Activated CD8-positive, alpha-beta memory T cell treated with anti-CD3 and anti-CD28 coated beads, Interleukin-2, amount 50 U/mL, for 1 hour (primary cell): ENCODE results near the gene NTN3.

Source experiments
- DNase-seq: peaks from one replicate; pipeline ENCODE4 v3.0.0-alpha.2; 2020; ENCODE audit errors: extremely low read depth

The NTN3 gene

GRCh38 chr16:2497116-2497630 lies 26.1 kb downstream of the NTN3 start:
- no peak for DNase-seq

GRCh38 chr16:2497695-2498484 lies 26.8 kb downstream of the NTN3 start:
- no peak for DNase-seq

GRCh38 chr16:2498531-2499253 lies 27.6 kb downstream of the NTN3 start:
- no peak for DNase-seq

GRCh38 chr16:2499454-2499853 lies 28.4 kb downstream of the NTN3 start:
- DNase-seq = no peak

GRCh38 chr16:2499890-2500429 lies 28.9 kb downstream of the NTN3 start:
- DNase-seq = no peak

- DNase-seq = no peak
These were observed 29.4 kb downstream of the NTN3 start for GRCh38 chr16:2500430-2500917.

GRCh38 chr16:2500918-2501750 lies 30.0 kb downstream of the NTN3 start:
- DNase-seq = no peak

- no peak for DNase-seq
These were observed 31.1 kb downstream of the NTN3 start for GRCh38 chr16:2501946-2502895.

GRCh38 chr16:2505695-2506094 lies 34.6 kb downstream of the NTN3 start:
- no peak for DNase-seq

- no peak for DNase-seq
These were observed 36.1 kb downstream of the NTN3 start for GRCh38 chr16:2507052-2507659.

GRCh38 chr16:2507665-2508064 lies 36.6 kb downstream of the NTN3 start:
- no peak for DNase-seq

- no peak for DNase-seq
These were observed 37.8 kb downstream of the NTN3 start for GRCh38 chr16:2508722-2509400.

- DNase-seq = no peak
These were observed 40.2 kb downstream of the NTN3 start for GRCh38 chr16:2511128-2511800.

GRCh38 chr16:2511996-2512734 lies 41.1 kb downstream of the NTN3 start:
- no peak for DNase-seq

- DNase-seq = no peak
These were observed 41.8 kb downstream of the NTN3 start for GRCh38 chr16:2512735-2513404.

GRCh38 chr16:2513405-2514332 lies 42.6 kb downstream of the NTN3 start, which contains the start of gene ATP6V0C:
Gene ATP6V0C (plus strand): TSS chr16:2513952. CDS start chr16:2514104, 152 bp downstream.
- peak; percentile 71 for DNase-seq
